ENCODE measurements around the gene BRME1. TPM values are rescaled to one million over a fixed set of nuclear protein-coding genes. Genes with fewer than 3 reads are reported as not detected.
"Not testable (repeated sequence)": the region's sequence is repeated elsewhere in the genome, so short reads cannot be mapped to it uniquely, and the experiment has no call there.

BRME1 gene
- total and polyA plus RNA-seq, 4 donors: 1.8 to 3.1 (median 2.2) TPM

DNA sequence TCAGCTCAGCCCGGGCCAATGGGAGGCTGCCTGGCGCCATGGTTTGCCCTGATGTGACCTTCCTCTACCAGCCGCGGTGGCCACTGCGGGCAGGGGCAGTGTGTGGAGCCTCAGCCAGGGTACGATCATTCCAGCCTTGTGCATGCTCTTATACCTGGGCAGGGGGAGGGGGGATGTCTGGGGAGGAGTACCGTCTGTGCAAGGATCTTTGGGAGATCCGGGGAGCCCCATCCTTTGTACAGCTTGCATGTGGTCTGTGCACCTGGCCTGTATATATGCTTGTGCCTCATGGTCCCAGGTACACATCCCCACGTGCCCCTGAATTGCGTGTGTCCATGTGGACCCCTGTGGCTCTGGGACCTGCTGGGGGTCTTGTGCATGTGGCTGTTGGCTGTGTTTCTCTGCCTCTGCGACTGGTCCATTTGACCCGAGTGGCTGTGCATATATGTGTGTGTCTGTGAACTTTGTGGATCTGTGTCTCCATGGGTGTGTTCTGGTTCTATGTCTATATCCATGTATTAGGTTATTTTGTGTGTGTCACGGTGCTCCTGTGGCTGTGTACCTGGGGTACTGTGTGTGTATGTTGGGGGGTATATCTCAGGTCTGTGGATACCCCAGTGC, 41.8 kb downstream of the BRME1 start:
- no peaks in the 10 kb centered on the region for H3K4me1 ChIP-seq (ENCODE audit: control insufficient read depth in 1 of 2, insufficient read depth in 2 of 2, low read length in 2 of 2)
- DNase-seq (no peak), ATAC-seq (ENCODE audit: low FRiP score) (no peak)
- H3K27me3 ChIP-seq (ENCODE audit: control insufficient read depth in 1 of 2, insufficient read depth in 2 of 2, low read length in 1 of 2): no peaks in the 10 kb centered on the region
- peak overlapping the region in 1 of 2 donors; percentile 36 for H3K27ac ChIP-seq (ENCODE audit: low read depth in 1 of 2, low read length in 2 of 2)
- H3K4me3 ChIP-seq (ENCODE audit: low read length in 2 of 2): no peak overlapping the region
- H3K9me3 ChIP-seq (ENCODE audit: control insufficient read depth, low read length): no peaks in the 10 kb centered on the region
- intact Hi-C loops (cut with DNase I): loop anchor here (5.0 kb wide), 3 partner anchors 37 to 267 kb away; no protein-coding TSS in a partner anchor
- no peaks in the 10 kb centered on the region for H3K36me3 ChIP-seq (ENCODE audit: control insufficient read depth in 1 of 2, insufficient read depth in 2 of 2, low read length in 1 of 2)
- WGBS, 2 donors: 24 to 26% methylated on average over 13 of the region's 13 CpGs

DNA sequence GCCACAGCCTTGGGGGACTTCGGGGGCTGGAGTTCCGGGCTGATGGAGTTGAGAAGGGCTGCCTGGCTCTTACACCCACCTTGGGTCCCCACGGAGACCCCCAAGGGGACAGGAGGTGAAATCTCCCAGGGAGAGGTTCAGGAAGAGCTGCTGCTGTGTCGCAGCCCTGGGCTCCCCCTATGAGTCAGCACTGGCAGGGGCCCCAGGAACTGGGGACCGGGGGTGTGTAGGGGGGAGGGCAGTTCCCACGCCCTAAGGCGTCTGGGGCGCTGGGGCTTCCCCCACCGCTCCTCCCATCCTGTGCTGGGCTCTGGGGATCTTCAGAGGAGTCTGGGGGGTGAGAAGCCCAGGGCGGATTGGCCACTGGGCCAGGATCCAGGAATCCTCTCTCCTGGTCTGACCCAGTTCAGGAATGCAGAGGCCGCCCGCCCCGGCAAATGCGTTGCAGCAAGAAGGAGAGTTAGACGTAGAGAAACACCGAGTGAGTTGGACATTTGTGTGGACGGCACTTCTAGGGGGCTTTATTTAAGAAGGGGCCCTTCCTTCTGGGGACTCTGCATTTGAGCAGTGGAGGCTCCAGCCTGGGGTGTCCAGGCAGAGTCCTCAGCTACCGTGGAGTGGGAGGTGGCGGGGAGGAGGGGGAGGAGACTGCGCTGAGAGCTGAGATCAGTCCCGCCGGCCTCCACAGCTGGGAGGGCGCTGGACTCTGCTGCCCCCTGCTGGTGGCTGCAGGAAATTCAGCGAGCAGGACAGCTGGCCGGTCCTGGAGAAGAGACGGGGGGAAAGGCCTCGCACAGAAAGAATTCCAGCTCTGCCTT, 44.0 kb downstream of the BRME1 start:
- Histone ChIP-seq H3K36me3 (ENCODE audit: control insufficient read depth in 1 of 2, insufficient read depth in 2 of 2, low read length in 1 of 2) (no peaks in the 10 kb centered on the region), H3K9me3 (ENCODE audit: control insufficient read depth, low read length) (no peaks in the 10 kb centered on the region), H3K27me3 (ENCODE audit: control insufficient read depth in 1 of 2, insufficient read depth in 2 of 2, low read length in 1 of 2) (no peaks in the 10 kb centered on the region), H3K4me1 (ENCODE audit: control insufficient read depth in 1 of 2, insufficient read depth in 2 of 2, low read length in 2 of 2) (no peaks in the 10 kb centered on the region), H3K27ac (ENCODE audit: low read depth in 1 of 2, low read length in 2 of 2) (peak overlapping the region; percentile 53 to 76), H3K4me3 (ENCODE audit: low read length in 2 of 2) (peak overlapping the region; percentile 18 to 22)
- intact Hi-C loops (cut with DNase I): loop anchor here (2.0 to 5.0 kb wide), 5 partner anchors 35 to 265 kb away; no protein-coding TSS in a partner anchor
- ATAC-seq (ENCODE audit: low FRiP score) (peak; percentile 96), DNase-seq (peak; percentile 95 to 97)
- WGBS, 2 donors: 1 to 2% methylated on average over 27 of the region's 27 CpGs

DNA sequence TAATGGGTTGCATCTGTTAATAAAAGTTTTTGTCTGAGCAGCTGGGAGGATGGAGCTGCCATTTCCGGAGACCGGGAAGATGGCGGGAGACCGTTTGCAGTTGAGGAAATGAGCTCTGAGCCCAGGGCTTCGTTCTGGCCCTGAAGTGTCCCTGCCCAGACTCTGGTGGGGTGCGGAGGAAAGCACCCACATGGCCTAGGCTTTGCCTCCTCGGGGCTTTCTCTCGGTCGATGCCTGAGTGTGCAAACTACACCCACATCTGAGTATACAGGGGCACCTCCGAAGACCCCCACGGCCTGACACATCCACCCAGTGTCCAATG, 44.6 kb downstream of the BRME1 start:
- Histone ChIP-seq H3K27ac (ENCODE audit: low read depth in 1 of 2, low read length in 2 of 2) (peak overlapping the region; percentile 53 to 76), H3K36me3 (ENCODE audit: control insufficient read depth in 1 of 2, insufficient read depth in 2 of 2, low read length in 1 of 2) (no peaks in the 10 kb centered on the region), H3K9me3 (ENCODE audit: control insufficient read depth, low read length) (no peaks in the 10 kb centered on the region), H3K27me3 (ENCODE audit: control insufficient read depth in 1 of 2, insufficient read depth in 2 of 2, low read length in 1 of 2) (no peaks in the 10 kb centered on the region), H3K4me3 (ENCODE audit: low read length in 2 of 2) (no peak overlapping the region), H3K4me1 (ENCODE audit: control insufficient read depth in 1 of 2, insufficient read depth in 2 of 2, low read length in 2 of 2) (no peaks in the 10 kb centered on the region)
- DNase-seq (no peak), ATAC-seq (ENCODE audit: low FRiP score) (no peak)
- WGBS, 2 donors: 40 to 41% methylated on average over 11 of the region's 11 CpGs
- intact Hi-C loops (cut with DNase I): loop anchor here (5.0 kb wide), 3 partner anchors 34 to 264 kb away; no protein-coding TSS in a partner anchor

DNA sequence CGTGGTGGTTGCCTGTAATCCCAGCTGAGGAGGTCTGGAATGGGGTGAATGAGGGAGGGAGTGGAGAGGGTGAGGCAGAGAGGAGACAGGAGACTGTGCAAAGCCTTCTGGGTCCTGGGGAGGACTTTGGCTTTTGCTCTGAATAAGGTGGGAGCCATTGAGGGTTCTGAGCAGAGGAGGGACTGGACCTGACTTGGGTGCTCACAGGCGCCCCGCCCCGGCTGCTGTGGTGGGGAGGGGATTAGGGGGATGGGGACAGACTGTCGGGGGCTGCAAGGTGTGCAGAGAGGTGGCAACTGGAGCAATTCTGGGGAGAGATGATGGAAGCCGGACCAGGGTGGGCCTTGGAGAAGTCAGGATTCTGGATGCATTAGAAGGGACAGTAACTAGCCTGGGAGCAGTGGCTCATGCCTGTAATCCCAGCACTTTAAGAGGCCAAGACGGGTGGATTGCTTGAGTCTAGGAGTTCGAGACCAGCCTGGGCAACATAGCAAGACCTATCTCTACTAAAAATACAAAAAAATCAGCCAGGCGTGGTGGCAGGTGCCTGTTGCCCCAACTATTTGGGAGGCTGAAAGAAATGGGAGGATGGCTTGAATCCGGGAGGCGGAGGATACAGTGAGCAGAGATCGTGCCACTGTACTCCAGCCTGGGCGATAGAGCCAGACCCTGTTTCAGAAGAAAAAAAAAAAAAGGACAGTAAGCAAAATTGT, 45.1 kb downstream of the BRME1 start:
- Histone ChIP-seq H3K27me3 (ENCODE audit: control insufficient read depth in 1 of 2, insufficient read depth in 2 of 2, low read length in 1 of 2) (no peaks in the 10 kb centered on the region), H3K4me1 (ENCODE audit: control insufficient read depth in 1 of 2, insufficient read depth in 2 of 2, low read length in 2 of 2) (no peaks in the 10 kb centered on the region), H3K9me3 (ENCODE audit: control insufficient read depth, low read length) (no peaks in the 10 kb centered on the region), H3K36me3 (ENCODE audit: control insufficient read depth in 1 of 2, insufficient read depth in 2 of 2, low read length in 1 of 2) (no peaks in the 10 kb centered on the region), H3K4me3 (ENCODE audit: low read length in 2 of 2) (no peak overlapping the region), H3K27ac (ENCODE audit: low read depth in 1 of 2, low read length in 2 of 2) (no peak overlapping the region)
- DNase-seq (no peak), ATAC-seq (ENCODE audit: low FRiP score) (no peak)
- 87 to 91% methylated on average over 13 of the region's 13 CpGs for WGBS, 2 donors
- intact Hi-C loops (cut with DNase I): loop anchor here (5.0 kb wide), 3 partner anchors 34 to 264 kb away; no protein-coding TSS in a partner anchor

DNA sequence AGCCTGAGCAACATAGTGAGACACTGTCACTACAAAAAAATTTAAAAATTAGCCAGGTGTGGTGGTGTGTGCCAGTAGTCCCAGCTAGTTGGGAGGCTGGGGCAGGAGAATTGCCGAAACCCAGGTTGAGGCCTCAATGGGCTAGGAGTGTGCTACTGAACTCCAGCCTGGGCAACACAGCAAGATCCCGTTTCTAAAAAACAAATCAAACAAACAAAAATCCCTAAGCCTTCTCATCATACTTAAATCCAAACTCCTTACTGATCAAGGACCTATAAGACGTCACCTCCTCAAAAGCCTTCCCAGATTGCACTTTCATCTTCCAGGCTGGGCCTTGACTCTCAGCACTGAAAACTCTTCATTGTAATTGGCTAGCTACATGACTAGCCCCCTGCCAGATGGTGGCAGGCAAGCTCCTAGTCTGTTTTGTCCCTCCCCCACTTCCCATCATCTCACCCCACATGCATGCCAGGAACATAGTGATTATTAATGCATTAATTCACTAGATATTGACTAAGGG, 46.5 kb downstream of the BRME1 start:
- DNase-seq (no peak), ATAC-seq (ENCODE audit: low FRiP score) (no peak)
- 91 to 97% methylated on average over 3 of the region's 3 CpGs for WGBS, 2 donors
- H3K4me3 ChIP-seq (ENCODE audit: low read length in 2 of 2): no peak overlapping the region
- intact Hi-C loops (cut with DNase I): no loop called here
- no peaks in the 10 kb centered on the region for H3K36me3 ChIP-seq (ENCODE audit: control insufficient read depth in 1 of 2, insufficient read depth in 2 of 2, low read length in 1 of 2)
- H3K4me1 ChIP-seq (ENCODE audit: control insufficient read depth in 1 of 2, insufficient read depth in 2 of 2, low read length in 2 of 2): no peaks in the 10 kb centered on the region
- H3K27me3 ChIP-seq (ENCODE audit: control insufficient read depth in 1 of 2, insufficient read depth in 2 of 2, low read length in 1 of 2): no peaks in the 10 kb centered on the region
- no peak overlapping the region for H3K27ac ChIP-seq (ENCODE audit: low read depth in 1 of 2, low read length in 2 of 2)
- no peaks in the 10 kb centered on the region for H3K9me3 ChIP-seq (ENCODE audit: control insufficient read depth, low read length)

DNA sequence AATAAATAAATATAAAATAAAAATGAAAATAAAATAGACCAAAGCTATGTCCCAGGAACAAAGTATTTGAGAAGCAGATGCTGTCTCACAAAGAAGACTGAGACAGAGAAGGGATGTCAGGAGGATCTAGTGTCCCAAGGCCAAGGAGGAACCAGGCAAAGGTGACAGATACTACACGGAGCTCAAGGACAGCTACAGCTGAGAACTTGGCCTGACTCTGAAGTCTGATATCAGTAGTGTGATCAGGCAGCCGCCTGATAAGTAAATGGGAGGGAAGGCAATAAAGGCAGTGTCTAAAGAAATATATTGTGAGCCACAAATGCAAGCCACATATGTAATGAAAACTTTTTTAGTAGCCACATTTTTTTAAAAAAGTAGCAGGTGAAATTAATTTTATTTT, 49.4 kb downstream of the BRME1 start:
- WGBS, 2 donors: 83 to 84% methylated on average over 2 of the region's 2 CpGs
- DNase-seq: no peak
- H3K27ac ChIP-seq (ENCODE audit: low read depth in 1 of 2, low read length in 2 of 2): no peak overlapping the region
- no peak overlapping the region for H3K4me3 ChIP-seq (ENCODE audit: low read length in 2 of 2)
- H3K36me3 ChIP-seq (ENCODE audit: control insufficient read depth in 1 of 2, insufficient read depth in 2 of 2, low read length in 1 of 2): no peaks in the 10 kb centered on the region
- intact Hi-C loops (cut with DNase I): no loop called here
- ATAC-seq (ENCODE audit: low FRiP score): no peak
- no peaks in the 10 kb centered on the region for H3K27me3 ChIP-seq (ENCODE audit: control insufficient read depth in 1 of 2, insufficient read depth in 2 of 2, low read length in 1 of 2)
- no peaks in the 10 kb centered on the region for H3K4me1 ChIP-seq (ENCODE audit: control insufficient read depth in 1 of 2, insufficient read depth in 2 of 2, low read length in 2 of 2)
- no peaks in the 10 kb centered on the region for H3K9me3 ChIP-seq (ENCODE audit: control insufficient read depth, low read length)

DNA sequence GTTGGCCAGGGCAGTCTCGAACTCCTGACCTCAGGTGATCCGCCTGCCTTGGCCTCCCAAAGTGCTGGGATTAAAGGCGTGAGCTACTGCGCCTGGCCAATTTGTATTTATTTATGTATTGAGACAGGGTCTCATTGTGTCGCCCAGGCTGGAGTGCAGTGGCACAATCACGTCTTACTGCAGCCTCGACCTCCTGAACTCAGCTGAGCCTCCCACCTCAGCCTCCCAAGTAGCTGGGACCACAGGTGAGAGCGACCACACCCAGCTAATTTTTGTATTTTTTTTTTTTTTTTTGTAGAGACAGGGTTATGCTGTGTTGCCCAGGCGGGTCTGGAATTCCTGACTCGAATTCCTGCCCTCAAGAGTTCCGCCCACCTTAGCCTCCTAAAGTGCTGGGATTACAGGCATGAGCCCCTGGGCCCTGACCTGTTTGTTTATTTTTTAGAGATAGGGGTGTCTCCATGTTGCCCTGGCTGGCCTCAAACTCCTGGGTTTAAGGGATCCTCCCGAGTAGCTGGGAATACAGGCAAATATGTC, 53.7 kb downstream of the BRME1 start:
- ATAC-seq (ENCODE audit: low FRiP score); H3K9me3 ChIP-seq (ENCODE audit: control insufficient read depth, low read length); H3K4me1 ChIP-seq (ENCODE audit: control insufficient read depth in 1 of 2, insufficient read depth in 2 of 2, low read length in 2 of 2); H3K27me3 ChIP-seq (ENCODE audit: control insufficient read depth in 1 of 2, insufficient read depth in 2 of 2, low read length in 1 of 2); H3K4me3 ChIP-seq (ENCODE audit: low read length in 2 of 2); H3K36me3 ChIP-seq (ENCODE audit: control insufficient read depth in 1 of 2, insufficient read depth in 2 of 2, low read length in 1 of 2); DNase-seq; intact Hi-C loops (cut with DNase I): not testable (repeated sequence)
- 85 to 90% methylated on average over 12 of the region's 12 CpGs for WGBS, 2 donors
- H3K27ac ChIP-seq (ENCODE audit: low read depth in 1 of 2, low read length in 2 of 2): peak overlapping the region in 1 of 2 donors; percentile 66

DNA sequence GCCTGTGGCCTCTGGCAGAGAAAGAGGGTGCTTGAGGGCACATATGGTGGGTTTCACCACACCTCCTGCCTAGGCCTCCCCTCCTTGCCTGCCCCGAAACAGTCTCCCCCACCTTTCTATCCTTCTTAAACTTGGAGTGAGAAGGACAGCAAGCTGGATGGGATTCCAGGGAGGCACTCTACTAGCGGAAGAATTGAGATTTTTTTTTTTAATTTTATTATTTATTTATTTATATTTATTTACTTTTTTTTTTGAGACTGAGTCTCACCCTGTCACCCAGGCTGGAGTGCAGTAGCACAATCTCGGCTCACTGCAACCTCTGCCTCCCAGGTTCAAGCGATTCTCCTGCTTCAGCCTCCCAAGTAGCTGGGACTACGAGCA, 54.2 kb downstream of the BRME1 start:
- H3K36me3 ChIP-seq (ENCODE audit: control insufficient read depth in 1 of 2, insufficient read depth in 2 of 2, low read length in 1 of 2); intact Hi-C loops (cut with DNase I); H3K27me3 ChIP-seq (ENCODE audit: control insufficient read depth in 1 of 2, insufficient read depth in 2 of 2, low read length in 1 of 2); H3K9me3 ChIP-seq (ENCODE audit: control insufficient read depth, low read length); H3K4me3 ChIP-seq (ENCODE audit: low read length in 2 of 2); DNase-seq; H3K4me1 ChIP-seq (ENCODE audit: control insufficient read depth in 1 of 2, insufficient read depth in 2 of 2, low read length in 2 of 2); ATAC-seq (ENCODE audit: low FRiP score): not testable (repeated sequence)
- WGBS, 2 donors: 58% methylated on average over 5 of the region's 5 CpGs
- H3K27ac ChIP-seq (ENCODE audit: low read depth in 1 of 2, low read length in 2 of 2): peak overlapping the region; percentile 80 to 97
